Hematopoietic multipotent progenitor cell (in vitro differentiated cells): ENCODE data around the gene CRB2. TPM values are rescaled to one million over a fixed set of nuclear protein-coding genes. Genes with fewer than 3 reads are reported as not detected.

ENCODE experiments used
- DNase-seq, 3 donors: peaks; one replicate each; pipeline ENCODE4 v3.0.0-alpha.2; 2011 to 2015; ENCODE audit warnings: low read depth in 2 of 3, low spot score in 2 of 3
- small RNA-seq: library from RNA; depleted of rRNA; stranded (forward); fragments of <200 nt; gene quantifications from one replicate; pipeline ENCODE3, GENCODE V24; 2012
- total RNA-seq: library from RNA; depleted of rRNA; stranded (reverse); fragments of >200 nt; gene quantifications from one replicate; pipeline ENCODE4 v1.2.3, GENCODE V29; 2012

CRB2 gene
- total RNA-seq, 1 donor: under 0.01 TPM

GRCh38 chr9:123418052-123418430, 62.0 kb downstream of the CRB2 start:
- no peak for DNase-seq

DNA sequence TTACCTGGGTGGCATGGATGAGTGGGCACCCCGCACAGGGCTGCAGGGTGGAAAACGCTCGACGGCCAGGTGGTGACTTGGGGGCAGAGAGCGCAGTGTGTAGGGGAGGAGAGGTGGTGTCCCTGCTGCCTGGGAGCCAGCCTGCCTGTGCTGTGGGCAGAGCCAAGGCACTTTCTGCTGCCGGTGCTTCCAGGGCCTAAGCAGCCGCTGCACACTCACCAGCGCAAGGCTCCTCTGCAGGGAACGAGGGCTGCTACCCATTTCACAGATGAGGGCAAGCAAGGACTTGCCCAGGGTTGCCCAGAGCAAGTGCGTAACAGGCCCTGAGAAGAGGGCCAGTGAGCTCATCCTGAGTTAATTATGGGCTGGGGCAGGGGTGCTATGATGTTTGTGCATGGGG, 62.5 kb downstream of the CRB2 start:
- DNase-seq: no peak

DNA sequence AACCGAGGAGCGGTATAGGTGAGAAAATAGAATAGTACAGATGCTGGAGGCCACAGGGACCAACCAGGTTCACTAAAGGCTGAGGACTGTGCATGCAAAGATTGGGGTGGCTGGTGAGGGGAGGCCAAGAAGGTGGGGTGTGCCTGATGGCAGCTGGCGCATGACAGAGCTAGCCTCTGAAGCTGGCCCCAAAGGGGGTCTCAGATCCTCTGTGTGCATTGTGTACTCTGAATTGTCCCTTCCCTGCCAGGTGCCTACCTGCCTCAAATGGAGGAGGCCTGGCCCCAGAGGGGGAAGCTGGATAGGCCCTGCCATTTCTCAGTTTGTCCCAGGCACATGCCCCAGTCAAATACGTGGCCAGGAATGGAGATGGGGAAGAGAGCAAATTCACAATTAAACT, 63.1 kb downstream of the CRB2 start:
- DNase-seq: no peak

DNA sequence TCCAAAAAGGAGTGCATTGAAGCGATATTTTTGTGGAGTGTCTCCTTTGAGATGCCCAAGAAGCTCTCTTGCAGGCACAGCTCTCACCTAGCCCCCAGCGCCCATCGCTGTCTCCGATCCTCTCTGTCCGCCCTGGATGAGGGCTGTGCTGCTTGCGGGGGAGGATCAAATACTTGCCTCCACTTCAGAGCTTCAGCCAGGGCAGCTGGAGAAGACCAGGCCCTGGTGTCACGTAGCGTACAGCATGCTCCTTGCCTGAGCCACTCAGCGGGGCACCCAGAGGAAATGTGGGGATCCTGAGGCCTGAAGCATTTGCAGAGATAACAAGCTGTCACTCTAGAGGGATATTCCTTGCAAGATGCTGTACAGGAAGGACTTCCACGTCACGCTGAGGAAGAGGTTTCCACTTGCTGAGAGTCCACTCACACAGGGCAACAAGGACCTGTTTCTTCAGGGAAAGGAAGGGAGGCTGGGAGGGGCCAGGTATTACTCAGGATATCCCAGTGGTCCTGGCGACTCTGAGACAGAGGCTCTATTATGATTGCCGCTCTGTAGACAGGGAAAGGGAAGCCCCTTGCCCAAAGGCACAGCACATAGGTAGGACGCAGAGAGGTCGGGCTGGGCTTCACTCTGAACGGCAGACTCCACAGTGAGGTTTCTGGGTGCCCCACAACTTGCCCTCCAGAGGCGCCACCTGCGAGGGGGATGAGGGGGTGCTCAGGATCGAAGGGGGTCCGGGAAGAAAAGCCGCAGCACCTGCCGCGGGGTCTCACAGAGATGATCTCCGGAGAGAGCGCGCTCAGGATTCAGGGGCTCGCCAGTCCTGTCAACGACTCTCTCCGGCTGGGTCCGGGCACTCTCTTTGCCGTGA, 64.0 kb downstream of the CRB2 start:
- no peak for DNase-seq

DNA sequence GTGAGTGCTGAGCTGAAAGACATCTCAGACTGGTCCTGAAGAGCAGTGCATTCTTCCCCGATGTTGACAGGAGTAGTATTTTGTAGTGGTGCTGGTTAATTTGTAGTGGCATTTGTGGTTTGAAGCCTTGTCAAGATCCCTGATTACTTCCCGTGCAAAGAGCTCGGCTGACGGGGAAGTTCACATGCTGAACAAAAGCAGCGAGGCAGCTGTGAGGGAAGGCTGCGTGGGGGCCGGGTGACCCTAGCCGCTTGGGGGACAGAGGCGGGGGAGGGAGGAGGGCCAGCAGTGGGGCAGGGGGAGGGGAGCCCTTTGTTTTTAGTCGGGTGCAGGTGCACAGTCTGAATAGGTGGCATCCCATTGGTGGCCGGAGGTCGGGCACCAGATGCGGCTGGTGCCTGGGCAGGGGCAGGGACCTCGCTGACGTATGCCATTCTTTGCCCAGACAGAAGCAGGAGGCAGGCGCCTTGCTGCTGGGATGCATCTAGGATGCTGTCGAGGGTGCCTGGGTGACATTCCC, 64.7 kb downstream of the CRB2 start:
- peak in 1 of 3 donors; percentile 31 for DNase-seq

- DNase-seq: no peak
Measured at GRCh38 chr9:123421186-123421585, 65.2 kb downstream of the CRB2 start.

DNA sequence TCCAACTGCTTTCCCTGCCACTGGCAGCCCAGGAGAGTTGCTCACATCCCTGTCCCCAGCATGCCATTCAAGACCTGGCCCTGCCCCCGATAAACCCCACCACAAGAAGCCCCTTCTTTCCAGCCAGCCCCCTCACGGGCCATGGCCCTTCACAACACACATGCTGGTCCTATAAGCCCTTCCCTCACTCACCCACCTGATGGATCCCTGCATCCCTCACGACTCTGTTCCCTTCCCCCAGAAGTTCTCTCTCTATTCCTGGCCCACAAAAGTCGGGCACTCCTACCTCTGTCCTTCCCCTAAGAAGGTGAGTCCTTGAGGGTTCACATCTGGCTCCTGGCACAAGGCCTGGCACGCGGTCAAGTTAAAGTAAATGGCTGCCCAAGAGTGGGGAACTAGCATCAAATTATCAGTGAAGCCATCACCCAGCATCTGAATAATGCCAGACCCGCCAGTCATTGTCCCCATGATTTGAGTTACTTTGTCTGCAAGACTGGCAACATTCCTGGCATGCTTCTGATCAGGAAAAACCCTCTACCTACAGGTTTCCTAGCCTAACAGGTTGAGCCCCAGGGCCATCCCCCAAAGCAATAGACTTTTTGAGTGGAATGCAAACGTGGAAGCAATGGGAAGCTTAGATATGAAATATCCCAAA, 65.9 kb downstream of the CRB2 start:
- no peak for DNase-seq

- no peak for DNase-seq
Measured at GRCh38 chr9:123422635-123423310, 66.8 kb downstream of the CRB2 start.

GRCh38 chr9:123423311-123423640, 67.3 kb downstream of the CRB2 start:
- no peak for DNase-seq

GRCh38 chr9:123424131-123424530, 68.1 kb downstream of the CRB2 start:
- no peak for DNase-seq

- DNase-seq: no peak
Measured at GRCh38 chr9:123424552-123425225, 68.7 kb downstream of the CRB2 start.

- no peak for DNase-seq
Measured at GRCh38 chr9:123425261-123425821, 69.3 kb downstream of the CRB2 start.

GRCh38 chr9:123425836-123426365, 69.9 kb downstream of the CRB2 start:
- DNase-seq: no peak

DNA sequence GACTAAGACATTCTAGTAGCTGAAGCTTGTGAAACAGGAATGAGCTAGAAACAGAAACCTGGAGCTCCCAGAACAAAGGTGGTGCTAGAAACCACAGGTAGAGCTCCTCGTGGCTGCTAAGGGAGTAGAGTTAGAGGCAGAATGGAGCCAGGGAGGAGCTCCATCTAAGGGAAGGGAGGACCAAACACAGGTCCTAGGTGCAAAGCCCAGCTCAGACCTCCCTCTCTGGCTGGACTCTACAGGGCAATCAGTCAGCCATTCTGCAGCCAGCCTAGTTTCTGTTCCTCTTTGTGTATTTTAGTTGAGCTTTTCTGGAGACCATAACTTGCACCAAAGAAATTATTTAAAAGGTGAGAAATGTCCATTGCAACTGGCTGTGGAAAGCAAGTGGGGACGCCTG, 70.4 kb downstream of the CRB2 start:
- DNase-seq: no peak

Small RNA genes within 50 kb of the gene (small RNA-seq; reads per million reads assigned to genes)
- not detected for gene MIR601

Other genes with a start within 250 kb of the CRB2 start
- 11.6 TPM for gene STRBP, start 87.6 kb upstream of the CRB2 start, total RNA-seq